MCF 10A (cell line): ENCODE data around the gene SUGP1. TPM values are rescaled to one million over a fixed set of nuclear protein-coding genes. Genes with fewer than 3 reads are reported as not detected.
"Not testable (repeated sequence)": the region's sequence is repeated elsewhere in the genome, so short reads cannot be mapped to it uniquely, and the experiment has no call there.

Experiments
- BruUV-seq: library from RNA; stranded (reverse); fragments of 400-500 nt; replicated peaks from 2 replicates; lab custom pipeline; 2021; lab: Mats Ljungman, UMichigan
- CTCF ChIA-PET: fragments of 300-600 bp; sonication (Branson Sonifier 250); formaldehyde crosslinking; extraction: SDS; loops from one replicate; lab custom pipeline; 2021; ENCODE audit warnings: antibody characterized with exemption, inconsistent platforms; lab: Yijun Ruan, JAX
- POLR2A ChIA-PET: fragments of 300-600, 350-650 bp; sonication (Branson Sonifier 250); formaldehyde crosslinking; extraction: SDS; loops from one replicate; lab custom pipeline; 2020; ENCODE audit warnings: antibody characterized with exemption, inconsistent platforms; lab: Yijun Ruan, JAX
- DNase-seq: peaks from one replicate; pipeline ENCODE4 v3.0.0-alpha.2; 2018; ENCODE audit not compliant: unreplicated experiment
- H3K27ac Mint-ChIP-seq: one replicate; pipeline ENCODE4 v1.8.0; 2022; ENCODE audit warnings: mild to moderate bottlenecking, low read depth, mixed read lengths; ENCODE audit not compliant: unreplicated experiment
- H3K27me3 Mint-ChIP-seq: one replicate; pipeline ENCODE4 v1.8.0; 2022; ENCODE audit warnings: mixed read lengths; ENCODE audit not compliant: insufficient read depth, unreplicated experiment
- H3K36me3 Mint-ChIP-seq: one replicate; pipeline ENCODE4 v1.8.0; 2022; ENCODE audit warnings: mild to moderate bottlenecking, moderate library complexity, mixed read lengths; ENCODE audit not compliant: insufficient read depth, unreplicated experiment
- H3K4me1 Mint-ChIP-seq: one replicate; pipeline ENCODE4 v1.8.0; 2022; ENCODE audit warnings: mixed read lengths; ENCODE audit not compliant: insufficient read depth, unreplicated experiment
- H3K4me3 Mint-ChIP-seq: one replicate; pipeline ENCODE4 v1.8.0; 2022; ENCODE audit warnings: mild to moderate bottlenecking, moderate library complexity, mixed read lengths; ENCODE audit not compliant: unreplicated experiment
- H3K9me3 Mint-ChIP-seq: one replicate; pipeline ENCODE4 v1.8.0; 2022; ENCODE audit warnings: mixed read lengths; ENCODE audit not compliant: unreplicated experiment
- CTCF ChIP-seq: fragments of 200-600 bp; IDR thresholded peaks from one replicate; pipeline ENCODE4 v1.8.0; 2022; ENCODE audit warnings: antibody characterized with exemption, mild to moderate bottlenecking; ENCODE audit not compliant: unreplicated experiment
- intact Hi-C: fragments of 100-400 bp; cut with micrococcal nuclease; formaldehyde crosslinking; loops from 2 replicates; pipeline ENCODE4 v1.14.1; 2022
- total RNA-seq: library from RNA; stranded (reverse); gene quantifications from 2 replicates; pipeline ENCODE4 v1.2.3, GENCODE V29; 2022

The SUGP1 gene
- total RNA-seq, 1 experiment from 2014 or later, result 51.1 TPM

- intact Hi-C loops, result no loop called here
- no peak for TF ChIP-seq CTCF
- no peak for DNase-seq
- no TSS peak for BruUV-seq
- no peaks in the 10 kb centered on the region for H3K36me3 Mint-ChIP-seq
- H3K4me3 Mint-ChIP-seq, result no peak overlapping the region
- CTCF ChIA-PET, result interaction anchor here (0.7 kb wide), 1 partner anchor 188 kb away, joined by 3 read pairs; no protein-coding TSS in a partner anchor
- H3K4me1 Mint-ChIP-seq, result no peaks in the 10 kb centered on the region
- POLR2A ChIA-PET, result interaction anchor here (0.6 kb wide), 1 partner anchor 1726 kb away, joined by 3 read pairs; no protein-coding TSS in a partner anchor
- peaks cover 47% of the 10 kb centered on the region for H3K27me3 Mint-ChIP-seq
- H3K9me3 Mint-ChIP-seq, result no peaks in the 10 kb centered on the region
- peak overlapping the region; percentile 80 for H3K27ac Mint-ChIP-seq
These were observed 64.0 kb downstream of the SUGP1 start for GRCh38 chr19:19256072-19256969.

- intact Hi-C loops, H3K4me3 Mint-ChIP-seq, H3K27ac Mint-ChIP-seq, POLR2A ChIA-PET, DNase-seq, H3K4me1 Mint-ChIP-seq, CTCF ChIA-PET, BruUV-seq, H3K36me3 Mint-ChIP-seq, H3K9me3 Mint-ChIP-seq: not testable (repeated sequence)
- H3K27me3 Mint-ChIP-seq, result peaks cover 76% of the 10 kb centered on the region
These were observed 66.9 kb downstream of the SUGP1 start for GRCh38 chr19:19253409-19253808.

GRCh38 chr19:19250196-19250801, 70.0 kb downstream of the SUGP1 start:
- POLR2A ChIA-PET, result no interaction called here
- TF ChIP-seq CTCF, result no peak
- intact Hi-C loops, result no loop called here
- no peak overlapping the region for H3K4me3 Mint-ChIP-seq
- no peaks in the 10 kb centered on the region for H3K9me3 Mint-ChIP-seq
- BruUV-seq, result no TSS peak
- no peaks in the 10 kb centered on the region for H3K4me1 Mint-ChIP-seq
- H3K27ac Mint-ChIP-seq, result no peak overlapping the region
- no peaks in the 10 kb centered on the region for H3K36me3 Mint-ChIP-seq
- H3K27me3 Mint-ChIP-seq, result peaks cover 60% of the 10 kb centered on the region
- no peak for DNase-seq
- CTCF ChIA-PET, result interaction anchor here (0.6 kb wide), 2 partner anchors 65 to 265 kb away, joined by 3 read pairs; partner anchors contain the start of gene TSSK6

- CTCF ChIA-PET, result no interaction called here
- intact Hi-C loops, result no loop called here
- POLR2A ChIA-PET, result no interaction called here
- H3K4me1 Mint-ChIP-seq, result no peaks in the 10 kb centered on the region
- H3K36me3 Mint-ChIP-seq, result no peaks in the 10 kb centered on the region
- no peaks in the 10 kb centered on the region for H3K9me3 Mint-ChIP-seq
- peaks cover 22% of the 10 kb centered on the region for H3K27me3 Mint-ChIP-seq
- no peak overlapping the region for H3K4me3 Mint-ChIP-seq
- no peak overlapping the region for H3K27ac Mint-ChIP-seq
- no TSS peak for BruUV-seq
- no peak for DNase-seq
- no peak for TF ChIP-seq CTCF
These were observed 79.8 kb downstream of the SUGP1 start for GRCh38 chr19:19240476-19240875.
